Left lung (tissue), 10 donors: ENCODE results near the gene FHIT. TPM values are rescaled to one million over a fixed set of nuclear protein-coding genes. Genes with fewer than 3 reads are reported as not detected.

Experiments used
- ATAC-seq: fragments of 200-7000 bp; cut with Tn5 transposase; one replicate; pipeline ENCODE4 v1.9.1; 2020; ENCODE audit warnings: moderate library complexity
- DNase-seq, 4 donors: peaks; one replicate each; pipeline ENCODE4 v3.0.0-alpha.2; 2013 to 2020
- H3K27ac ChIP-seq, 2 donors: fragments of 200-600 bp; sonication (generic) in 1 of 2; one replicate each; pipeline versions ENCODE4 v1.5.0 to v1.8.0; 2020 to 2021
- H3K27me3 ChIP-seq, 2 donors: fragments of 200-600 bp; sonication (generic) in 1 of 2; one replicate each; pipeline versions ENCODE4 v1.5.0 to v1.8.0; 2020 to 2021
- H3K36me3 ChIP-seq, 2 donors: fragments of 200-600 bp; sonication (generic) in 1 of 2; one replicate each; pipeline versions ENCODE4 v1.5.0 to v1.8.0; 2020 to 2021
- H3K4me1 ChIP-seq, 2 donors: fragments of 200-600 bp; one replicate each; pipeline ENCODE4 v1.8.0; 2021
- H3K4me3 ChIP-seq, 2 donors: fragments of 200-600 bp; sonication (generic) in 1 of 2; one replicate each; pipeline versions ENCODE4 v1.5.0 to v1.8.0; 2020 to 2021; ENCODE audit warnings: mild to moderate bottlenecking in 1 of 2
- H3K9me3 ChIP-seq, 2 donors: fragments of 200-600 bp; sonication (generic) in 1 of 2; one replicate each; pipeline versions ENCODE4 v1.5.0 to v1.8.0; 2020 to 2021
- intact Hi-C, 2 donors: fragments of 100-400 bp; cut with DNase I; formaldehyde crosslinking; loops; one replicate each; pipeline versions ENCODE4 v1.11.2 to v1.14.2; 2022
- polyA plus RNA-seq, 6 donors: library from polyadenylated mRNA; unstranded; fragments of 120-200 nt; gene quantifications; one replicate each; pipeline ENCODE4 v1.2.1, GENCODE V29; 2013; ENCODE audit not compliant: insufficient read length in 6 of 6
- total RNA-seq, 2 donors: library from RNA; stranded (reverse); fragmentation: NEBNext Ultra II Directional; extraction: Animal tissue kit (Norgen Biotek cat#: 25700); gene quantifications; one replicate each; pipeline ENCODE4 v1.2.1, GENCODE V29; 2021
- TF ChIP-seq, protein P1 (sequence below), 2 donors: fragments of 200-600 bp; sonication (generic) in 1 of 2; IDR thresholded peaks; one replicate each; pipeline versions ENCODE4 v1.5.0 to v1.8.0; 2021; ENCODE audit warnings: antibody characterized with exemption in 2 of 2
- donor health status: DM: no; HTN: yes; CAD: no.
- donor health status: DM: no; HTN: no; CAD: no.

The FHIT gene
- total and polyA plus RNA-seq, 8 donors: 8.5 to 16.3 (median 9.7) TPM

DNA sequence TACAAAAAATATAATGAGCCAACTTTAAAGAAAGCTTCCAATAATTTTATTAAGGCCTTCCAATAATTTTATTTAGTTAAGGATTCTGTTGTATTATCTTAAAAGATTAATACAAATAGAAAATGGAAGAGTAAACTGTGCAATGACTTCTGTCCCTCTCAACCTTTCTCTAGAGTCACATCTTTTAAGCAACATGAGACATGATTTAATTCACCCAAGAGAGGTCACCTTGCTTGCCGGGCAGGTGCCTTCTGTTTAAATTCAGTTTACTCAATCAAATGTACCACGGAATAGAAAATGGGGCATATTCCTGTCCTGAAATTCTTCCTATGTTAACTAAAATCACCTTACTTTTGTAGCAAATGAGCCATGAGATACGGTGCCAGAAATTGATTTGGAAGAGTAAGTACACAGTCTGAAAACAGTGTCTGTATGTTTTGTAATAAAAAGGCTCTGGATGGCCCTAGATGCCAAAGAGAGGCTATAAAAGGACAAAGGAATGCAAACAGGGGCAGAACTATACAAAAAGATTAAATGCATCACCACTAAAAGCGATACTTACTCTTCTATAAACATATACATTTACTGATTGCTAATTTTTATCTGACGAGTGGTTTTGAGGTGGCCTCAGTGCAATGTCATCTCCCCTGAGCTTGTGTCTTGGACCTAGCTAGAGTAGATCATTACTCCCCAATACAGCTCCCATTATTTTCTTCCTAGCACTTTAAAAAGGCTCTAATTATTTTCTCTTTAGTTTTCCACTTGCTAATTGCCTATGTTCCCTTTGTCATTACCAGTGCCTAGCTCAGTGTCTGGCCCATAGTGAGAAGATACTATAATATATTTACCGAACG lies 134.0 kb downstream of the FHIT start:
- no peak for ATAC-seq
- H3K27ac ChIP-seq: no peak overlapping the region
- TF ChIP-seq, protein P1, sequence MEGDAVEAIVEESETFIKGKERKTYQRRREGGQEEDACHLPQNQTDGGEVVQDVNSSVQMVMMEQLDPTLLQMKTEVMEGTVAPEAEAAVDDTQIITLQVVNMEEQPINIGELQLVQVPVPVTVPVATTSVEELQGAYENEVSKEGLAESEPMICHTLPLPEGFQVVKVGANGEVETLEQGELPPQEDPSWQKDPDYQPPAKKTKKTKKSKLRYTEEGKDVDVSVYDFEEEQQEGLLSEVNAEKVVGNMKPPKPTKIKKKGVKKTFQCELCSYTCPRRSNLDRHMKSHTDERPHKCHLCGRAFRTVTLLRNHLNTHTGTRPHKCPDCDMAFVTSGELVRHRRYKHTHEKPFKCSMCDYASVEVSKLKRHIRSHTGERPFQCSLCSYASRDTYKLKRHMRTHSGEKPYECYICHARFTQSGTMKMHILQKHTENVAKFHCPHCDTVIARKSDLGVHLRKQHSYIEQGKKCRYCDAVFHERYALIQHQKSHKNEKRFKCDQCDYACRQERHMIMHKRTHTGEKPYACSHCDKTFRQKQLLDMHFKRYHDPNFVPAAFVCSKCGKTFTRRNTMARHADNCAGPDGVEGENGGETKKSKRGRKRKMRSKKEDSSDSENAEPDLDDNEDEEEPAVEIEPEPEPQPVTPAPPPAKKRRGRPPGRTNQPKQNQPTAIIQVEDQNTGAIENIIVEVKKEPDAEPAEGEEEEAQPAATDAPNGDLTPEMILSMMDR (IDR thresholded peaks at IDR 0.05): no peak
- H3K36me3 ChIP-seq: no peaks in the 10 kb centered on the region
- no peak for DNase-seq
- peaks cover 0 to 8% of the 10 kb centered on the region in 2 donors for H3K9me3 ChIP-seq
- H3K4me3 ChIP-seq: no peak overlapping the region
- no peaks in the 10 kb centered on the region for H3K4me1 ChIP-seq
- H3K27me3 ChIP-seq: no peaks in the 10 kb centered on the region
- intact Hi-C loops: no loop called here

DNA sequence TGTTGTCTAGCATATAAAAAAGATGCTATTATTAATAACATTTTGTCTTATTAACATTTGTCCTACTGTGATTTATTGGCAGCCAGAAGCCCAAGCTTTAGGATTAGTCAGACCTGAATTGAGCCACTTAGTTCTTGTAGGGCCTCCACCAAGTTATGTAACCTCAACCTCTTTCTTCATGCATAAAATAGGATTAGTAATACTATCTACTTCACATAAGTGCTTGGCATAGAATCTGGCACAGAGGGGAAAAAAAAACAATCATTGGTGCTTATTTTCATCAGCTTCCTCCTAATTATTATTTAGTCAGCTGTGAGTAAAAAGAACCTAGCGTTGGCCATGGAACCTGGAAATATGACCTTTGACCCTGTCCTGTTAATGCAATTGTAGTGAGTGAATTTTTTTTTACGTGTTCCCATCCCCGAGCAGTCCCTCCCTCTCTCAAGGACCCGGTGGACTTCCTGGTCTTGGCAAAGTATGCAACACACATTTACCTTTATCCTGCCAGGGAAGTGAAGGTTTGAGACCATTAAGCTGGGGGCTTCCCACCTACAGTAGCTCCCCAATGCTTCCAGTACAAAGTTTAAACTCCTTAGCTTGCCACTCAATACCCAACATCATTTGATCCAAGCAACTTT lies 136.8 kb downstream of the FHIT start:
- no peak overlapping the region for H3K4me3 ChIP-seq
- ATAC-seq: peak; percentile 78
- H3K9me3 ChIP-seq: no peaks in the 10 kb centered on the region
- DNase-seq: no peak
- intact Hi-C loops: no loop called here
- no peak overlapping the region for H3K27ac ChIP-seq
- TF ChIP-seq, protein P1 (IDR thresholded peaks at IDR 0.05): no peak
- no peaks in the 10 kb centered on the region for H3K36me3 ChIP-seq
- H3K4me1 ChIP-seq: no peaks in the 10 kb centered on the region
- H3K27me3 ChIP-seq: no peaks in the 10 kb centered on the region

DNA sequence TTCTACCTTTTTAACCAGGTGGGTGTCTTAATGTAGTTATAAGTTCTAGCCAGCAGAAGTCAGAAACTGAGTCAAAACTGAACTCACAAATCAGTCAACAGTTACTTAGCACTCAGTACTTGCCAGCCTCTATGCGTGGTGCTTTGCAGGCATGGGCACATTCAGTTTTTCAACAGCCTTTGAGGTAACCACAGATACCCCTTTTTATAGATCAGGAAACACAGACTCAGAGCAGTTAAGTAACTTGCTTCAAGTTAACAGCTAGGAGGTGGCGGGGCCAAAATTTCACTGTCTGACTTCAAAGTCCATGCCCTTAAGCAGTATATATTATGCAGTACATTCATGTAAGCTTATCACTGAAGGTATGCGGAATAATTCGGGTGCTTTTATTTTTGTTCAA lies 139.4 kb downstream of the FHIT start:
- TF ChIP-seq, protein P1 (IDR thresholded peaks at IDR 0.05): no peak
- DNase-seq (no peak), ATAC-seq (no peak)
- no peaks in the 10 kb centered on the region for H3K9me3 ChIP-seq
- no peaks in the 10 kb centered on the region for H3K4me1 ChIP-seq
- no peak overlapping the region for H3K27ac ChIP-seq
- intact Hi-C loops: no loop called here
- H3K36me3 ChIP-seq: no peaks in the 10 kb centered on the region
- no peaks in the 10 kb centered on the region for H3K27me3 ChIP-seq
- H3K4me3 ChIP-seq: no peak overlapping the region

DNA sequence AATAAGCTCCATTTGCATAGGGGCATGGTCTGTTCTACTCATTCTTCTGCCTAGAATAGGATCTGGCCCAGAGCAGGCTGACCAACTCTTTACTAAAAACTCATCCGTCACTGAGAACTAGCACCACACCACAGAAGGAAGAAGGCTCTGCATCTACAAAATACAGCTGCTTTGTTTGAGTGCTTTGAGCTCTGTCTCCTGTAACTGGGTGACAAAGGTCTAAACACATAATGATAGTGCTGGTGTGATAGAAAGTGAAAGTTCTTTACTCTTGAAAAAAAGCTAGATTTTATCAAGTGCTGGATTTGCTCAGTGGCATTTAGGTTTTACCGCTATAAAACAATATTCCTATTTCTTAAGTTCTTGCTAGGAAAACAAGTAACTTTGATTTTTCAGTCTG lies 140.7 kb downstream of the FHIT start:
- TF ChIP-seq, protein P1 (IDR thresholded peaks at IDR 0.05): no peak
- ATAC-seq: no peak
- no peaks in the 10 kb centered on the region for H3K36me3 ChIP-seq

DNA sequence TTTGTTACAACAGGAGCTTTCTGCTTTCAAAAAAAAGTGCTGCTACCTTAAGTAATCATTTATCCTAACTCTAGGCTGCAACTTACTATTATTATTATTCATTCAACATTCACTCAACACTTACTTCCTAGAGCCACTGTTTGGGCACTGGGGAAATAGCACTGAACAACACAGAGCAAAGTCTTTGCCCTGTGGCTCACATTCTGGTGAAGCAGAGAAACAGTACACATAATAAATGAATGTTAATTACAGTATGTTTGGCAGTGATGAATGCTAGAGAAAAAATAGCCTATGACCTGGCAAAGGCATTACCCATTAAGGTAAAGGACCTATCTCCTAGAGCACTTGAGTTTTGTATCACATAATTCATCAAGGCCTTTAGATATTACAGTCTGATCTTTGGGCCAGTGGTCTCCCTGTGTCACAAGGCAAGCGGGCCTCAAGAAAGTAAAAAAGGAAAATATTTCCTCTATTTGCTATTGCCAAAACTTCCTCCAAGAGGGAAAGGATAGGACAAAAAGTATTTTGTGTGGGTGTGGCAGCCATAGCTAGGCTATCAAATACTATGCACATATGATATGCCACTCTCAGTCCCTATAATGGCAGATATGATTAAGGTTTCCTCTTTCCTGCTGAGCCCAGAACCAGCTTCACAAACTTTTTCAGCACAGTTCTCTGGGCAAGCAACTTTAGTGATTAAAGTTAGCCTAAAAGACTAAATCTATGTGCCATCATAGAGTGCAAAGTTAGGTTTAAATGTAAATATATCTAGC lies 142.8 kb downstream of the FHIT start:
- peaks cover 0 to 3% of the 10 kb centered on the region in 2 donors for H3K9me3 ChIP-seq
- intact Hi-C loops: no loop called here

More for the DNA sequence above, 140.7 kb downstream of the FHIT start:
- H3K4me1 ChIP-seq: no peaks in the 10 kb centered on the region
- no peaks in the 10 kb centered on the region for H3K9me3 ChIP-seq
- H3K27ac ChIP-seq: no peak overlapping the region
- intact Hi-C loops: no loop called here
- H3K27me3 ChIP-seq: no peaks in the 10 kb centered on the region
- no peak overlapping the region for H3K4me3 ChIP-seq
- no peak for DNase-seq

More for the DNA sequence above, 142.8 kb downstream of the FHIT start:
- H3K36me3 ChIP-seq: no peaks in the 10 kb centered on the region
- no peak for DNase-seq
- TF ChIP-seq, protein P1 (IDR thresholded peaks at IDR 0.05): no peak
- no peak overlapping the region for H3K4me3 ChIP-seq
- ATAC-seq: no peak
- H3K27me3 ChIP-seq: no peaks in the 10 kb centered on the region
- H3K4me1 ChIP-seq: no peaks in the 10 kb centered on the region
- H3K27ac ChIP-seq: no peak overlapping the region
